GM12875 (cell line): ENCODE measurements around the gene SMCHD1.
"Not testable (repeated sequence)": the region's sequence is repeated elsewhere in the genome, so short reads cannot be mapped to it uniquely, and the experiment has no call there.

Source experiments
- H3K4me3 ChIP-seq: one replicate; pipeline ENCODE4 v1.5.1; 2011; ENCODE audit warnings: low read depth, low read length, control low read depth
- CTCF ChIP-seq: IDR thresholded peaks from 2 replicates; pipeline ENCODE4 v1.5.1; 2011; ENCODE audit warnings: low read depth, mild to moderate bottlenecking, control low read depth, inconsistent platforms, low read length, moderate library complexity, borderline replicate concordance; ENCODE audit not compliant: insufficient read depth

Gene SMCHD1

GRCh38 chr18:2792395-2792794 lies 136.9 kb downstream of the SMCHD1 start:
- H3K4me3 ChIP-seq, result no peak overlapping the region
- no peak for TF ChIP-seq CTCF

- H3K4me3 ChIP-seq, result no peak overlapping the region
- TF ChIP-seq CTCF, result no peak
These were observed 138.6 kb downstream of the SMCHD1 start for GRCh38 chr18:2794159-2794558.

- no peak for TF ChIP-seq CTCF
- no peak overlapping the region for H3K4me3 ChIP-seq
These were observed 142.4 kb downstream of the SMCHD1 start for GRCh38 chr18:2797951-2798350.

- TF ChIP-seq CTCF, result no peak
- no peak overlapping the region for H3K4me3 ChIP-seq
These were observed 143.8 kb downstream of the SMCHD1 start for GRCh38 chr18:2799369-2799768.

GRCh38 chr18:2805970-2806943 lies 150.7 kb downstream of the SMCHD1 start:
- no peak overlapping the region for H3K4me3 ChIP-seq
- no peak for TF ChIP-seq CTCF

- not testable (repeated sequence) for H3K4me3 ChIP-seq
These were observed 153.1 kb downstream of the SMCHD1 start for GRCh38 chr18:2808640-2809039.

- H3K4me3 ChIP-seq, result not testable (repeated sequence)
These were observed 154.2 kb downstream of the SMCHD1 start for GRCh38 chr18:2809666-2810183.

GRCh38 chr18:2811416-2811815 lies 155.9 kb downstream of the SMCHD1 start:
- TF ChIP-seq CTCF, result no peak
- no peak overlapping the region for H3K4me3 ChIP-seq
